DMS114 treated with DMSO at 0.1 percent for 48 hours (cell line): ENCODE results near the gene HTR6.
A peak's percentile ranks its signal among the peaks of the same experiment; 100 is the strongest.
"Not testable (repeated sequence)": the region's sequence is repeated elsewhere in the genome, so short reads cannot be mapped to it uniquely, and the experiment has no call there.

Source experiments
- DNase-seq: peaks from one replicate; lab custom pipeline; 2025; ENCODE audit not compliant: unreplicated experiment; lab: John Stamatoyannopoulos, UW

Gene HTR6

GRCh38 chr1:19637606-19638005 is 27.1 kb upstream of the HTR6 start:
- no peak for DNase-seq

GRCh38 chr1:19639228-19639627 is 25.4 kb upstream of the HTR6 start:
- not testable (repeated sequence) for DNase-seq

- DNase-seq = no peak
Observed at GRCh38 chr1:19639999-19640362, 24.7 kb upstream of the HTR6 start.

- DNase-seq = no peak
Observed at GRCh38 chr1:19640363-19641316, 24.0 kb upstream of the HTR6 start.

GRCh38 chr1:19643121-19643520 is 21.6 kb upstream of the HTR6 start:
- peak; percentile 16 for DNase-seq

GRCh38 chr1:19643602-19644394 is 20.9 kb upstream of the HTR6 start, which contains the start of gene NBL1:
Gene NBL1 (plus strand): TSS chr1:19644311. CDS start chr1:19655031, 10,720 bp downstream.
- DNase-seq = peak; percentile 25

GRCh38 chr1:19644395-19644680 is 20.3 kb upstream of the HTR6 start:
- no peak for DNase-seq

- DNase-seq = no peak
Observed at GRCh38 chr1:19644681-19645410, 19.8 kb upstream of the HTR6 start.

- DNase-seq = no peak
Observed at GRCh38 chr1:19645411-19646251, 19.0 kb upstream of the HTR6 start.

- no peak for DNase-seq
Observed at GRCh38 chr1:19646377-19647319, 18.0 kb upstream of the HTR6 start.

GRCh38 chr1:19647643-19648042 is 17.0 kb upstream of the HTR6 start:
- no peak for DNase-seq

- DNase-seq = no peak
Observed at GRCh38 chr1:19648239-19648638, 16.4 kb upstream of the HTR6 start.

- no peak for DNase-seq
Observed at GRCh38 chr1:19648689-19649088, 16.0 kb upstream of the HTR6 start.

- DNase-seq = no peak
Observed at GRCh38 chr1:19650416-19651140, 14.1 kb upstream of the HTR6 start.

GRCh38 chr1:19651141-19651737 is 13.4 kb upstream of the HTR6 start:
- DNase-seq = no peak

- no peak for DNase-seq
Observed at GRCh38 chr1:19654386-19654785, 10.3 kb upstream of the HTR6 start.

GRCh38 chr1:19654886-19655717 is 9.6 kb upstream of the HTR6 start:
- no peak for DNase-seq

GRCh38 chr1:19655718-19656080 is 9.0 kb upstream of the HTR6 start:
- no peak for DNase-seq
